SKM-1 treated with dmso at 0.1 percent for 144 hours (cell line): ENCODE results near the gene GSTA2.
"Not testable (repeated sequence)": the region's sequence is repeated elsewhere in the genome, so short reads cannot be mapped to it uniquely, and the experiment has no call there.

Experiments
- DNase-seq: peaks from one replicate; lab custom pipeline; 2025; ENCODE audit not compliant: unreplicated experiment; lab: John Stamatoyannopoulos, UW

Gene GSTA2

DNA sequence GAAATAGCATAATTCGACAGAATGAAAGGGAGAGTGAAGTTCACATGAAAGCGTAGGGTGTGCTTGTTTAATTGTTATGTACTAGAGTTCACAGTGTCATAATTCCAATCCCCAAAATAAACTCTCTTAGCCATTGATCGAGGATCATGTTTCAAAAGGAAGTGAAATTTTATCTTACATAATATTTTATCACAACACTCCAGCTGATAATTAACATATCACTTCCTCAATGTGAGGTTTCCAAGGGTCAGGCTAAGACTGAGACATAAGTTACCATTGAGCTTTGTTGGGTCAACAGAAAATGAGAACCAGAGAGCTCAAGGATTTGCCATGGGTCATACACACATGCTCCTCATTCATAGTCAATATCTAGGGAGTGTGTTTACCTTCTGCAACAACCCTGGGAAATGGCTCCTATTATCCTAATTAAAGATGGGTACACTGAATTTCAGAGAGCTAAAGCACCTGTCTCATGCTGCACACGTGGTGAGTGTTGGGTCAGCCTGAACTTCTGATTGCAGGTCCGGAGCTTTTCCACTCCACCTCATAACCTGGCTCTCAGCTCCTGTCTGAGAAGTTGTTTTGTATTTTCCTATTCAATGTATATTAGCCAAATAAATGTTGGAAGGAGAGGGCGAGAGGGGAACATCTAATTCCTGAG is 3.0 kb downstream of the GSTA2 start:
- DNase-seq, result no peak

DNA sequence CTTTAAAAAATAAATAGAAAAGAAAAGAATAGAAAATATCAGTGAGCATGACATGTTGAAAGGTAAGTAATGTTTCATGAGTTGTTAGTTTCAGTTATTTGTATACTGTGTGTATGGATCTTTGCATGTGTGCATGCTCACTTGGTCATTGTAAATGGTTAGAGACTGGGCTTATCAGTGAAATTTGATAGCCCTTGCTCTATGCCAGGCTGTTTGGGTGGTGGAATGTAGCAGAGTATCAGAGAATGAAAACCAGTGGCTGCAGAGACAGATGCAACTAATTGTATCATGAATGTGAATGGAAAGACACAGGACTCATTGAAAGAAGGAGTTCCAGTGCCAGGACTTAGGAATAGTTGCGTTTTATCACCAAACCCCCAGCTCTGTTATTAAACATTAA is 4.2 kb downstream of the GSTA2 start:
- DNase-seq, result no peak

- DNase-seq, result not testable (repeated sequence)
Measured at GRCh38 chr6:52757651-52758338, 5.5 kb downstream of the GSTA2 start.

DNA sequence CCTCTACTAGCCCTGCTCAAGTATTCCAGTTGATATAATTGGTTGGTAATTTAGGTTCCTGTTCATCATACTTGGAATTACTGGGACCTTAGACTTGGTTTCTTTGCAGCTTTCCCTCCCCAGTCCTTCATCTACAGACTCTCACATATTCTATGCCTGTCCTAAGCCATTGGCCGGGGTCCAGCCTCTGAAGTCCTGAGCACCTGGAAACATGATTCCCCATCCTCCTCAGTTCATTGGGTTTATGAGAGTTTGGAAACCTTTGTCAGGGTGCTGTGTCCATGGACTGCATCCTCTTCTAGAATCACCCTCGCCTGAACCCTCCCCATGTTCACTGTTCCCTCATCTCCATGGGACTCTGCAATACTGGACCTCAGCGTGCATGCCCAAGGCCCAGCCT is 8.8 kb downstream of the GSTA2 start:
- DNase-seq, result no peak

- DNase-seq, result not testable (repeated sequence)
Measured at GRCh38 chr6:52753137-52753536, 10.1 kb downstream of the GSTA2 start.

DNA sequence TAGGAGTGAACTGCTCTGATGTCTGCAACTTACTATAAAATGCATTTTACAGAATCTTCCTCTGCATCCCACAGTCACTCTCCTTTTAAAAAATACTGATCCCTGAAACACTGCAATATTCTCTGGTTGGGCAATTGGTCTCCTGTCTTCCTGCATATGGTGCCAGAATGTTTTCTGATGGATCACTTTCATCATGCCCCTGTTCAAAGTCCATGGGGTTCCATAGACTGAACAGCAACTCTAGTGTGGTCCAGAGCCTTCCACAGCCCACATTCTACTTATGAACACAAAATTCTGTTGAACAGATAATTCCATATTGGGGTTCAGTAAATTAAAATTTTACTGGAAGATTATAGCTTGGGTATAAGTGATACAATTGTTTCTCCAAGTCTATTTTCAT is 11.0 kb downstream of the GSTA2 start:
- no peak for DNase-seq

DNA sequence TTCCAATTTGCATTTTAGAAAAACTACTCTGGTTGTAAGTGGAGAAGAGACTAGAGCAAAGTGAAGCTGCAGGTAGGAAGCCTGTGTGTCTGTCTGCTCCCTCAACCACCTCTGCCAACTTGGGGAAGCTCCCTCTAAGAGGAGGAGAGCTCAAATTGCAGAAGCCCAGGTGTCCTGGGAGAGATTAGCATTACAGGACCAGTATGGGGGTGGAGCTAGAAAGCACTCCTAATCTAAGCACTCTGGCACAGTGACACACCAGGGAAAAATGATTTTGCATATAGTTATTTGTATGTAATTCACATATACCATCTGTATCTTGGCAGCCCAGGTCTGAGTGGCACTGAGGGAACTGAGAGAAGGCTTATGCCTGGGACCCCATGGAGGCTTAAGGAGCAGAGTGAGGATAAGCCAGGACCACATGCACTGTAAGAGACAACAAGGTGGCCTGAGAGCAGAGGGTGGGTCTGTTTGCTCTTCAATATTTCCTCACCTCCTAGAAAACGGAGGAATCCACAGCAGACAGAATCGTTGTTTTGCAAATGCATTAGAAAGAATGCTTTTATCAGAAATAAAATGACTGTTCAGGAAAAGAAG is 13.6 kb downstream of the GSTA2 start:
- no peak for DNase-seq

DNA sequence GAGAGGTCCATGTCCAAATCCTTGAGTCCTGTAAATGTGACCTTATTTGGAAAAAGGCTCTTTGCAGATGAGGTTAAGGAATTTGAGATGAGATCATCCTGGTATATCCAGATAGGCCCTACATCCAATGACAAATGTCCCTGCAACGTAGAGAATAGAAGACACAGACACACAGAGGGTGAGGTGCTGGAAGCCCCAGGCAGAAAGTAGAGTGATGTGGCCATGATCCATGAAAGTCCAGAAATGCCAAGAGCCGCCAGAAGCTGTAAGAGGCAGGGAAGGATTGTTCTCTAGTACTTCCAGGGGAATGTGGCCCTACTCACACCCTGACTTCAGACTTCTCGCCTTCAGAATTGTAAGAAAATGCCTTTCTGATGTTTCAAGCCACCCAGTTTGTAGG is 16.0 kb downstream of the GSTA2 start:
- not testable (repeated sequence) for DNase-seq

- DNase-seq, result no peak
Measured at GRCh38 chr6:52746213-52746612, 17.1 kb downstream of the GSTA2 start.

- DNase-seq, result no peak
Measured at GRCh38 chr6:52745764-52746201, 17.5 kb downstream of the GSTA2 start.

GRCh38 chr6:52741872-52742271 is 21.4 kb downstream of the GSTA2 start:
- no peak for DNase-seq

DNA sequence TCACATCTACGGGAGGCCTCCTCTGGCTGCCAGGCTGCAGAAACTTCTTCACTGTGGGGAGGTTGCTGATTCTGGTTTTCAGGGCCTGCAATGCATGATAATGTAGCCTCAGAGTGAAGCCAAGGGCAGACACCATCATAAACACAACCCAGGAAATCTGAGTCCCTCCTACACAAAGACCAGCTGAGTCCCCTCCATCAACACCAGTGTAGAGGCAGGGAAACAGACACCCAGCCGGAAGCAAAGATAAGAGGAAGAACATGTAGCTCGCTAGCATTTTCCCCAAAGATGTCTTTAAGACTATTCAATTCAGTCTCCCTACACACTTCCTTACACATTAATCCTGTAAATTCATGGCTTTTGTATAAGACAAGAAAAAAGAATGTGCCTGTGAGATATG is 23.6 kb downstream of the GSTA2 start:
- no peak for DNase-seq

DNA sequence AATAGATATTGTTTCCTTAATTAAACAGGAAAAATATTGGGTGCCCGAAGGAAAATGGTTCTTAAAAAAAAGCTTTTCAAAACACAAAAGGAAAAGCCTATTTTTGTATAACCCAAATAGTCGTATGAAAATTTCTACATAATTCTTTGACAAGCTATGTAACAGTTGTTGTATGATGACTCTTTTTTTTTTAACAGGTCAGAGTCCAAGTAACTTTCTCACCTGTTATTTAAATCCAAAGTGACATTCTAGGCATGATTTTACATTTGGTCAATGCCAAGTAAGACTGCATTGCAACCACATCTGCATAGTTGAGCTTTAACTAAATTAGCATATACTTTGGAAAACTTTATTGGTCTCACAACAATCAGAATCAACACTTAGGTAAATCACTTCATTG is 24.1 kb downstream of the GSTA2 start:
- DNase-seq, result no peak

GRCh38 chr6:52736145-52736544 is 27.1 kb downstream of the GSTA2 start:
- DNase-seq, result no peak

DNA sequence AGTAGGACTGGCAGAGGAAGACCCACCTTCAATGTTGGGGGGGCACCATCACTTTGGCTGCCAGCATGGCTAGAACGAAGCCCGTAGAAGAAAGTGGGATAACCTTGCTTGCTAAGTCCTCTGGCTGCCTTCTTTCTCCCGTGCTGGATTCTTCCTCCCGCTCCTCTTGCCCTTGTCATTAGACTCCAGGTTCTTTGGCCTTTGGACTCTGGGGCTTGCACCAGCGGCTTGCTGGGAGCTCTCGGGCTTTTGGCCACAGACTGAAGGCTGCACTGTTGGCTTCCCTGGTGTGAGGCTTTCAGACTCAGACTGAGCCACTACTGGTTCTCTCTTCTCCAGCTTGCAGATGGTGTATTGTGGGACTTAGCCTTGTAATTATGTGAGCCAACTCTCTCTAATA is 28.2 kb downstream of the GSTA2 start:
- DNase-seq, result no peak

- DNase-seq, result no peak
Measured at GRCh38 chr6:52734072-52734471, 29.2 kb downstream of the GSTA2 start.

DNA sequence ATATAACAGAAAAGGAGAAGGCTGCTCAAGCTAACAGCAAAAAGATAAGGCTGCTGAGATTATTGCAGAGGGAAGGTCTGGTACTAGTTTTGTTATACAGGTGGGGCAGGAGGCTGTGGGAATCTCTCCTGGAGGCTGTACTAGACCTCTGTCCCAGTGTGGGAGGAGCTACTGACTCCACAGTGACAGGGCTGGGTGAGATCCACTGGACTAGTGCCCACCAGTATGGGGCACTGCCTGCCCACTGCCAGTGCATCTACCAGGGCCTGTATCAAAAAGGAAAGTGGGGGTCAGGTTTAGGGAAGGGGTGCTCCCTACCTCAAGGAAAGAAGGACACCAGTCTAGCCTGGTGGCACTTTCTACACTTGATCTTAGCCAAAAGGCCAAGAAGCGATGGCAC is 30.1 kb downstream of the GSTA2 start:
- no peak for DNase-seq

GRCh38 chr6:52731719-52732118 is 31.6 kb downstream of the GSTA2 start:
- DNase-seq, result no peak

GRCh38 chr6:52729576-52729975 is 33.7 kb downstream of the GSTA2 start:
- no peak for DNase-seq

- DNase-seq, result no peak
Measured at GRCh38 chr6:52728394-52728793, 34.9 kb downstream of the GSTA2 start.

DNA sequence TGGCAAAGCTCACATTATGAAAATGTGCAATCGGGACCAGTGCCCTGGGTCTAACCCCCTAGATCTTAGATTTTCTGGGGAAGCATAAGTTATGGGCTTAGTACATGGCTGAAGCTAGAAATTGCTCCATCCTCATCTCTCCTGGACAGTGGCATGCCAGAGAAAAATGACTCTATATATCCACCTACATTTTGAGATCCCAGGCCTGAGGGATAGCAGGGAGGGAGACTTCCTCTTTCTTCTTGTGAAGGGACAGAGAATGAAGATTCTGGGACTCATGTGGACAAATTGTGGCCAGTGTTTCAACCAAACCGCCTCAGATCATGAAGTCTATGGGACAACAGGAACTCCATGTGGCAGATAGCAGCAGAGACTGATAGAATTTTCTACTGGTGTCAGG is 35.4 kb downstream of the GSTA2 start:
- DNase-seq, result no peak

GRCh38 chr6:52726741-52727535 is 36.3 kb downstream of the GSTA2 start:
- no peak for DNase-seq
